Psoas muscle (tissue), 8 donors: ENCODE measurements around the gene MOXD1. TPM values are rescaled to one million over a fixed set of nuclear protein-coding genes. Genes with fewer than 3 reads are reported as not detected.

Source experiments
- ATAC-seq, 4 donors: fragments of 200-7000 bp; cut with Tn5 transposase; one replicate each; pipeline ENCODE4 v1.9.1; 2020; ENCODE audit warnings: moderate library complexity in 3 of 4, mild to moderate bottlenecking in 2 of 4
- DNase-seq, 2 donors: peaks; one replicate each; pipeline ENCODE4 v3.0.0-alpha.2; 2020
- H3K27ac ChIP-seq: fragments of 200-600 bp; one replicate; pipeline ENCODE4 v1.8.0; 2022
- H3K27me3 ChIP-seq, 3 donors: fragments of 200-600 bp in 1 of 3; one replicate each; pipeline versions ENCODE4 v1.6.1 to v1.8.0; 2013 to 2022; ENCODE audit warnings: low read length in 2 of 3, mild to moderate bottlenecking in 2 of 3, moderate library complexity in 1 of 3; ENCODE audit not compliant: insufficient read depth in 3 of 3
- H3K36me3 ChIP-seq, 2 donors: fragments of 200-600 bp in 1 of 2; one replicate each; pipeline versions ENCODE4 v1.6.1 to v1.8.0; 2013 to 2022; ENCODE audit warnings: low read depth in 1 of 2, mild to moderate bottlenecking in 1 of 2, moderate library complexity in 1 of 2; ENCODE audit not compliant: insufficient read depth in 1 of 2
- H3K4me1 ChIP-seq: fragments of 200-600 bp; one replicate; pipeline ENCODE4 v1.8.0; 2022
- H3K4me3 ChIP-seq: fragments of 200-600 bp; one replicate; pipeline ENCODE4 v1.8.0; 2022; ENCODE audit warnings: mild to moderate bottlenecking
- H3K9me3 ChIP-seq: fragments of 200-600 bp; one replicate; pipeline ENCODE4 v1.8.0; 2022
- CTCF ChIP-seq: fragments of 200-600 bp; IDR thresholded peaks from one replicate; pipeline ENCODE4 v1.8.0; 2022; ENCODE audit warnings: antibody characterized with exemption
- WGBS, 3 donors: extraction: QIAGEN DNeasy Blood & Tissue Kit; methylation state at CpG; one replicate each; pipeline versions ENCODE4 v1.1.6 to v1.1.7; 2013; 5-methylcytosine and 5-hydroxymethylcytosine counted together
- intact Hi-C, 2 donors: fragments of 100-400 bp; cut with DNase I; formaldehyde crosslinking; loops; one replicate each; pipeline versions ENCODE4 v1.11.0 to v1.14.2; 2022
- polyA plus RNA-seq, 3 donors: library from polyadenylated mRNA; stranded (reverse); fragments of 200-250 nt; gene quantifications; one replicate each; pipeline ENCODE4 v1.2.3, GENCODE V29; 2013
- total RNA-seq, 4 donors: library from RNA; stranded (reverse); fragmentation: NEBNext Ultra II Directional in 2 of 4; extraction: Animal tissue kit (Norgen Biotek cat#: 25700) in 2 of 4; gene quantifications; one replicate each; pipeline versions ENCODE4 v1.2.1 to v1.2.4, GENCODE V29; 2021 to 2023
- donor health status: healthy with polysubstance abuse.
- donor health status: DM: no; HTN: no; CAD: no; lungs with moderate emphysema.
- donor health status: Bipolar disorder and iron deficiency.
- donor health status: healthy.
- donor health status: DM: yes; HTN: yes; CAD: no.
- donor health status: DM: no; HTN: no; CAD: no.
- donor health status: DM: no; HTN: no; CAD: no.
- donor health status: DM: yes; HTN: yes; CAD: no.

Gene MOXD1
- total and polyA plus RNA-seq, 7 donors, result 0.10 to 0.58 (median 0.30) TPM; not detected in 2

- no peaks in the 10 kb centered on the region for H3K36me3 ChIP-seq
- H3K27me3 ChIP-seq, result peaks cover 0 to 2% (median 0%) of the 10 kb centered on the region in 3 donors
- H3K27ac ChIP-seq, result no peak overlapping the region
- H3K9me3 ChIP-seq, result no peaks in the 10 kb centered on the region
- 71 to 76% (median 72%) methylated on average over 2 of the region's 2 CpGs for WGBS, 3 donors
- no peak for DNase-seq
- TF ChIP-seq CTCF, result no peak
- no peak overlapping the region for H3K4me3 ChIP-seq
- ATAC-seq, result no peak
- intact Hi-C loops, result no loop called here
- H3K4me1 ChIP-seq, result no peaks in the 10 kb centered on the region
These were observed 133.1 kb downstream of the MOXD1 start for GRCh38 chr6:132268209-132268608.

GRCh38 chr6:132265451-132266097 is 135.7 kb downstream of the MOXD1 start:
- TF ChIP-seq CTCF, result no peak
- DNase-seq, result no peak
- intact Hi-C loops, result no loop called here

GRCh38 chr6:132264021-132264500 is 137.2 kb downstream of the MOXD1 start:
- H3K4me3 ChIP-seq, result no peak overlapping the region
- H3K9me3 ChIP-seq, result no peaks in the 10 kb centered on the region
- no peaks in the 10 kb centered on the region for H3K4me1 ChIP-seq
- ATAC-seq (no peak), DNase-seq (no peak)
- intact Hi-C loops, result no loop called here
- peaks cover 0 to 2% (median 0%) of the 10 kb centered on the region in 3 donors for H3K27me3 ChIP-seq
- no peaks in the 10 kb centered on the region for H3K36me3 ChIP-seq
- WGBS, 3 donors, result 91 to 98% (median 91%) methylated on average over 6 of the region's 6 CpGs
- TF ChIP-seq CTCF, result no peak
- H3K27ac ChIP-seq, result no peak overlapping the region

More at GRCh38 chr6:132265451-132266097, 135.7 kb downstream of the MOXD1 start:
- Histone ChIP-seq H3K4me3 (no peak overlapping the region), H3K4me1 (no peaks in the 10 kb centered on the region), H3K36me3 (no peaks in the 10 kb centered on the region), H3K9me3 (no peaks in the 10 kb centered on the region), H3K27ac (no peak overlapping the region), H3K27me3 (peaks cover 0 to 2% (median 0%) of the 10 kb centered on the region in 3 donors)
- ATAC-seq, result no peak

- intact Hi-C loops, result no loop called here
- no peaks in the 10 kb centered on the region for H3K9me3 ChIP-seq
These were observed 139.9 kb downstream of the MOXD1 start for GRCh38 chr6:132261354-132261753.

More at GRCh38 chr6:132261354-132261753, 139.9 kb downstream of the MOXD1 start:
- Histone ChIP-seq H3K27me3 (peaks cover 0 to 2% (median 0%) of the 10 kb centered on the region in 3 donors), H3K36me3 (no peaks in the 10 kb centered on the region), H3K4me1 (no peaks in the 10 kb centered on the region), H3K4me3 (no peak overlapping the region), H3K27ac (no peak overlapping the region)
- DNase-seq (no peak), ATAC-seq (peak in 3 of 4 donors; percentile 32 to 76 (median 48))
- TF ChIP-seq CTCF, result no peak
